GM19328 (cell line): ENCODE data around the gene SORCS1.

Source experiments
- ATAC-seq: cut with Tn5 transposase; IDR thresholded peaks from one replicate; pipeline ENCODE4 v1.9.1; 2021; ENCODE audit warnings: mild to moderate bottlenecking, moderate library complexity; ENCODE audit not compliant: unreplicated experiment

Gene SORCS1

DNA sequence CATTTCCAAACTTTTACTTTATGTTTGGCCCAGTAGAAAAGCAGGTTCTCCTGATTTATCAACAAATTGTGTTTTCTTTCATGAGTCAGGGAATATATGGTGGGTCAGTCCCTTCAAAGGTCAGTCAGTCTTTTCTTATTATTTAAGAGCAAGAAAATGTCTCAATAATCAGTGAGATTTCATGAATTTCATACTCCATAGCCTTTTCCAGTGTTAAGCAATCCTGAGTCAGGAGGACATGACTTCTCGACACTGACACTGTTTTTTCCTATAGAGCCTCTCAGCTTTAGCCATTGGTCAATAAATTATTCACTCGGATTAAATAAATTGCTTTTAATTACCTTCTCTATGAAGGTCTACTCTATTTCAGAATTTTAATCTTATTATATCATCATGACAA, 334.5 kb downstream of the SORCS1 start:
- ATAC-seq = no peak

DNA sequence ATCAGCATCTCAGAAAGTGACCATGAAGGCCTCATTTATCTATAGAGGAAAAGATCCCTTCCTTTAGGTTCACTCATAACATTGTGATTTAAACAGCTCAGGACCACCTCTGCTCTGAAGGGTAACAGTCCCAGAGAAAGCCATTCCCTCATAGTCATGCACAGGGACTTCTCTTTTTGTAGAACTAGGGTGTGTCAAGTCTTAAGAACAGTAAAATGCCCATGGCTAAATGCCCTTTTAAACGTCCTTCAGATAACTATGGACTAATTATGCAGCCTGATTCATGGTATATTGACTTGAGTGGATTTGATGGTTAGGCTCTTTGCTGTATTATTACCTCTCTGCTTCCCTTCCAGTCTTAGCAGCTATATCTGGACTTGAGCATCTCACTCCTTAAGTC, 337.8 kb downstream of the SORCS1 start:
- no peak for ATAC-seq

DNA sequence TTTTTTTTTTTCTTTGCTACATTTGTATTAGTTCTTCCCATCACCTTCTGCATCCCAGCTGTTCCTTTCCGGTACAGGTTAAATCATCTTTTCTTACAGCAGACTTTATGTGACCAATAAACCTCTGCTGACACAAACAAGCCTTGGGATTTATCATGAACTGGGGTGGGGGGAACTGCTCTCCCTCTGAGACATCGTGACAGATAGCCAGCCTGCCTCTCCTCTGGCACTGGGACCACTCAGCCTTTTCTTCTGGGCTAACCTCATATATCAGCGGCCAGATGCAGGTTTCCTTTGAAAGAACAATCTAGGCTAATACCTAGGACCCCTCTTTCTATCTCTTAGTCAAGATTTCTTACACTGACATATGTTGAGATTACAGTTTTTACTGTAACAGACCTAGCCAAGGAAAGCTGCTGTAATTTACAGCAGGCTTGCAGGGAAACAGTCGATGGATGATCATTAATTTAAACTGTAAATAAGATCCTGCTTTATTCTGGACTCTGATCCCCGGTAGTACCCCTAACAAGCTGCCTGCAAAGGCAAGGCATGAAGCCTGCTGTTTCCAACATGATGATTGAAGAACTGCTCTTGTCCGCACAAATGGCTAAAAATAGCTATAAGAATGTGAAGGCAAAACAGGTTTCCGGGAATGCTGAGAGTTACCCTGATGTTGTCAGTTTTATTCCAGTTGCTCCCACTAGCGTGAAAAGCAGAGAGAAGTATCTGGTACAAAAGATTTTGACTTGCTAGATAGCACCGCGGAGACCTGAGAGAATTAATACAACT, 338.7 kb downstream of the SORCS1 start:
- no peak for ATAC-seq

DNA sequence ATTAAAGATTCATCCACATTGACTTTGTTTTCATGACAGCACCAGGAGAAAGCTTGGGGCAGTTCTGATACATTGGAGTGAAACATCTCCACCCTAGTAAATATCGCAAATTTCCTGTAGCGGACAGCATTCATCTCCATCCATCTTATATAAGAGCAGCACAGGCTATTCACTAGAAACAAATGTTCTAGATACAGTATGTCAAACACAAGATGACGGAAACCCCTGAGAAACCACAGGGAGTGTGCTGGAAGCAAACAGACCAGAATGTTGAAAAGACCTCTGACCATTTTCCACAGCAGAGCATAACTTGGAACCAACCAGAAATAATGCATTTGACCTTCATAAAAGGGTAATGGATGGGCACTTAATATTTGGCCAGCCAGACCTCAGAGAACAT, 343.9 kb downstream of the SORCS1 start:
- no peak for ATAC-seq

DNA sequence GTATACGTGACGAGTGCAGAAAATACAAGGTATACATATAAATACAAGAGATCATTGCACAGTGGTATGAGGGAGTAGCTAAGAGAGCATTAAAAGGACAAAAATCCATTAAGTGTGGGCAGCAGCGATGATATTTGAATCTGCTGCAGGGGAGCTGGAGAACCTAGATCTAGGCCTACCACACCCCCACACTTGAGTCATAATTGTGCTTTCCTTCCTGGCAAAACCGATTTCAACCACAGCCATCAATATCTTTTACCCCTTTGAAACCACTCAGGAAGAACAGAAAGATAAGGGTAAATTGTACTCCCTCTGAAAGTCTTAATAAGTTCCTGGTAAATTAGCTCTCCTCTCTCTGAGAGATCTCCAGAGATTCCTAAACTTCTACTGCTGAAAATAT, 345.0 kb downstream of the SORCS1 start:
- no peak for ATAC-seq

DNA sequence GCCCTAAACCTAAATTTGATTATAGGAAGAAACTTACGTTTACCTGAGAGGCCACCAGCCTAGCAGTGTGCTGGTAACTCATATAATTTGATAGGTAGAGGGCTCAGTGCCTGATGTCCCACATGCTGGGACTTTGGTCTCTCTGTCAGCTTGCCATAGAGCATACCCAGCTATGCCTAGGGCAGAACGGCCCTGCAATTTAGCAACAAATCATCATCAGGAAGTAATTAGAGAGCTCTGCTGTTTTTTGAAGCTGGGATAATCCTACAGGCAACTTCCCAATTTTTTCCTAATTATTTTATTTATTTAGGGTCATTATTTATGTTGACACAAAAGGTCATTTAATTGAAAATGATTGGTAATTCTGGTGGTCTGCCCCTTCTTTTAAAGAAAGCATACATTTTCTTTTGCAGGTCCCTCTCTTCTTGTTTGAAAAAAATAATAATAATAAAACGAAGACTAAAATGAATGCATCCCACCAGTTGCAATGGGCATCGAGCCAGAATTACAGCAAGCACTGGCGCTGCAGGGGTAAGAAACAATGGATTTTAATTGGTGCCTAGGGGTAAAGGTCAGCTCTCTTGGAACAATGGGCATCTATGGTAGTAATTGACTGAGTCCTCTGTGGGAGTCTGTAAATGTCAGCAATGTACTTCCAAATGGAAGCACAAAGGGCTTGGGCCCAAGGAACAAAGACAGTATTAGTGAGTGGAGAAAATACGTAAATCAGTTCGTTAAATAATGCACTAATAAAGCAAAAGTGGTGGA, 348.0 kb downstream of the SORCS1 start:
- ATAC-seq = no peak

DNA sequence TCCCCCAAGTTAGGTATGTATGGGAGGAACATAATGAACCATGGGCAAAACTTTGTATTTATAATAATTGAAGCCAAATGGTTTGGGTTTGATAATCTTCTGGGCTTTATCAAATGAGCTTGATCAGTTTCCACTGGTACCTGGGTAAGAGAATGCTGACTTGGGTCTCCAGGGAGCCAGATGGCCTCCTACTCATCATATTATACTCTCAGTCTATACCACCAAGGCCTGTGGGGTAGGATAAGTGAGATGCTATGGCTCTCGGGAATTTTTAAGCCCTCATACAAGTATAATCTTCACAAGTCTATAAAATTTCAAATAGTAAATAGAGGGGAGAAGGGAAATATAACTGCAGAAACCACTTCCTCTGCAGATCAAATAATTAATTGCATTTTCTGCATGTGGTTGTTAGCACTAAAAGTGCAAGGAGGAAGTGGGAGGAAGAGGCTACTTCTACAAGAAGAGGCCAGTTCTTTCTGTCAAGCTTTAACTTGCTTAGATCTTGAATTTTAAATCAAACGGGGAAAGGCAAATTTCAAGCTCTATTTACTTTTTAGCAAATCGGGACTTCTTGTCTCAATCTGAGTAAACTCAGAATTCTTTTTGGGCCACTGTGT, 349.0 kb downstream of the SORCS1 start:
- ATAC-seq = no peak

DNA sequence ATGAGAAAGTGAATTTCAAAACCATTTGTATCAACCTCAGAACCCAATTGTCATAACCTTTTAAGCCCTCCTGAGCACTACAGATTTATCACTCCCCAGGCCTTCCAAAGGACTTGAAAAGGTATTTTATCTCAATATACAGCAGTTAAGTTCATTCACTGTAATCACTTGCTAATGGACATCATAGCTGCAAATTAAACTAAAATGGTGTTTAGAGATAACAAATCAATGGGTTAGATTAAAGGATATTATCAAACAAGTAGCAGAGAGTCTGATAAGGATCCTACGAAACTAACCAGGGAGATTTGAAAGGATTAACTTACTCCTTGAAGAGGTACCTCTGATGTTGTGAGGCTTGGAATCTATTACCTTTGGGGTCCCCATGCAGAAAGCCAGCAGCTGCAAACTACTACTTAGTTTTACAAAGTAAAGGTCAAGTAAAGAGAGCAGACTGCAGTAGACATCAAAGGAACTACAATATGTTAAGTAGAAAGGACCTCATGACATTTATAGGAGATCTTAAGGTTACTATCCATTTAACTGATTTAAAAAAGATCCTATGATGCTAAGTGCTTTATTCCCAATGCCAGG, 359.4 kb downstream of the SORCS1 start:
- no peak for ATAC-seq

DNA sequence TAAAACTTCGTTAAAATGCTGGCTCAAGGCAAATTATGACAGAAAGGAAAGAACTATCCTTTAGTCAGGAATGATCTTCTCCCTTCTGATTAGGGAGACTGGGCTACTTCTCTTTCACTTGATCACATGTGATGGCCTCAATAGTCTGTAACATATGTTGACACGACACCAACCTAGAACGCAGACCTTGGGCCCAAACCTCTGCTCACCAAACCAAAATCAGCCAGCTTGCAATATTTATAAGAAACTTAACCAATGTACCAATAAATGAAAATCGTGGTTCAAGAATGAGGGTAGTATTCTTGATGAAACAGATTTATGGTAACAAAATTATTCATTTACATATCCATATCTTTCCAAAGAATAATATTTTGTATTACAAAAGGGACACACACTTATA, 361.6 kb downstream of the SORCS1 start:
- ATAC-seq = no peak

DNA sequence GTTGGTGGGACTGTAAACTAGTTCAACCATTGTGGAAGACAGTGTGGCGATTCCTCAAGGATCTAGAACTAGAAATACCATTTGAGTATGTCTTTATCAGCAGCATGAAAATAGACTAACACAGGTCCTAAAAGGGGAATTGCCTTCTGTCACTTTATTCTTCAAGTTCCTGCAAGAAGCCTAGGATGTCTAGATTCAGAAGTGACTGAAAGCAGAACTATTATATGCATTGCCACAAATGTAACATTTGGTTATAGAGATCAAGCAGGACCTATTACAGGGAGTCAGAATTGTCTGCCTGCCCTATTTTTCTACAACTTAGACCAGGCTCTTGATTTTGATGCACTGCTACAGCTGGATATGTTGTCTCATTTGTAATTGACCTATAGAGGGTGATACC, 364.7 kb downstream of the SORCS1 start:
- no peak for ATAC-seq

DNA sequence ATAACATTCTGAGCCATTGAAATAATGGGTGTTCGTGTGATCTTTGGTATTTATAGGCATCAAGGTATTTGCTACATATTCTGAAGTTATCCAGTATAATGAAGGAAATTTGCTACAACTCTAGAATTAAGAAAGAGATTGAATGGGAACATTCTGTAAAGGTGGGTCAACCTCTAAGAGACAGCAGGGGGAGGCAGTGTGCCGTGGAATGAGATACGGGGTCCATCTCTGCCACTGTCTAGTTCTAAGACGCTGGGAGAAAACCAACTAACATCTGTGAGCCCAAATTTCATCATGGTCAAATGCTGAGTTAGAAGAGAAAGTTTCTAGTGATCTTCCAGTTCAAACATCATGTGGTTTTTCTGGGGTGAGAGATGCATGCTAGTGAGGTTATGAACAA, 368.9 kb downstream of the SORCS1 start:
- peak; percentile 83 for ATAC-seq

DNA sequence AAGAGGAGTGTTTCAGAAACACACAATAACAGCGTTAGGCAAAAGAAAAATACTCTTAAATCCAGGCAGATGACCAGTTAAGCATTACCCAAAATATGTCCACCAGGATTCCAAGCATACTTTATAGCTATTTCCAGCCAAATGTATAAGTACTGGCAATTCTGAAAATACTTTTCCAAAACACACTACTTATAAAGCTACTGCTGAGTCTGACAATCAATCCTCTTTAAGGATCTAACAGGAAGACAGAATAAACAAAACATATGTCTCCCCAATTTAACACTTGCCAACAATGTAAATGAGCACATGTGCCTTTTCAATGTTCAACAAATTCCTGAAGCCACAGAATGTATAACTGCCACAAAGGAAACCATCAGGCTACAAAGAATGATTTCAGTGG, 370.9 kb downstream of the SORCS1 start:
- no peak for ATAC-seq

DNA sequence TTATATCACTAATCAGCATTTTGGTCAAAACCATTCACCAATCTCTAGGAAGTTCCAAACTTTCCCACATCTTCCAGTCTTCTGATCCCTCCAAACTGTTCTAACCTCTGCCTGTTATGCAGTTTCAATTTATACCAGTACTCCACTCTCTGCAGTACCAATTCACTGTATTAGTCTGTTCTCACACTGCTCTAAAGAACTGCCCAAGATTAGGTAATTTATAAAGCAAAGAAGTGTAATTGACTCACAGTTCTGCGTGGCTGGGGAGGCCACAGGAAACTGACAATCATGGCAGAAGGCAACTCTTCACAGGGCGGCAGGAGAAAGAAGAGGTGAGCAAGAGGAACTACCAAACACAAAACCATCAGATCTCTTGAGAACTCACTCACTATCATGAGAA, 374.9 kb downstream of the SORCS1 start:
- no peak for ATAC-seq

DNA sequence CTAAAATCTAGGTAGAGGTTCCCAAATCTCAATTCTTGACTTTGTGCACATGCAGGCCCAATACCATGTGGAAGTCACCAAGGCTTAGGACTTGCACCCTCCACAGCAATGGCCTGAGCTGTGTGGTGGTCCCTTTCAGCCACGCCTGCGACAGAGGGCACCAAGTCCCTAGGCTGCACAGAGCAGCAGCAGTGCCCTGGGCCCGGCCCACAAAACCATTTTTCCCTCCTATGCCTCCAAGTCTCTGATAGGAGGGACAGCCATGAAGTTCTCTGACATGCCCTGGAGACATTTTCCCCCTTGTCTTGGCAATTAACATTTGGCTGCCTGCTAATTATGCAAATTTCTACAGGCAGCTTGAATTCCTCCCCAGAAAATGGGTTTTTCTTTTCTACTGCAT, 375.5 kb downstream of the SORCS1 start:
- ATAC-seq = no peak

DNA sequence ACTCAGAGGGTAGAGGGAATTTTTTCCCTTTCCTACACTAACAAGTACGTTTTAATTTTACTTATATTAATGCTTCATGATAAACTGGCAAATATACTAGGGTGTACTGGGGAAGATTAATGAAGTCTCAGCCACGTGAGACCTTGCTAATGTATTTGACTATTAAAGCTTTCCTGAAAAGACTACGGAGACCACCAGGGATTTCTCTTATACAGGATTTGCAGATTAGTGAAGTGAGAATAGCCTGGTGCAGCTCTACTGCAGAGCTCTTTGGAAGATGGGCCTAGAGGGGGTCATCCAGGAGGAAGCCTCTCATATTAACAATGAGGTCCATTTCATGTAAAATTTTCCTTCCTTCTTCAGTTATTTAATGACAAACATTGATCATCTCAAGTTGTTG, 379.0 kb downstream of the SORCS1 start:
- ATAC-seq = no peak

DNA sequence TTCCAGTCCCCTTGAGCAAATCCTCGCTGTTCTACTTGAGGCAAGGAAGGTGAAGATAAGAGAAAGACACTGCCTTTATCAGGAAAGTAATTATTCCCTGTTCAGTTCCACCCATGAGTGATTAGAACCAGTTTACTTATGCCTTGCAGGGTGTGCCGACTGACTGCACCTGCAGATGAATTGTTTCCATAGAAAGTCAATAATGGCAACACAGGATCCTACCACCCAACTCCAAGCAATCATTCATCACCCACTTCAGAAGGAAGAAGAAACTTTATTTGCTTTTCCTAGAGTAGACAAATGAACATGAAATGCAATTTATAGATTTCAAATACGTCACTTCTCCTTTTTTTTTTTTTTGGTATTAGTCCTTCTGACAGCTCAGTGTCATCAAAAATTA, 383.9 kb downstream of the SORCS1 start:
- ATAC-seq = no peak

DNA sequence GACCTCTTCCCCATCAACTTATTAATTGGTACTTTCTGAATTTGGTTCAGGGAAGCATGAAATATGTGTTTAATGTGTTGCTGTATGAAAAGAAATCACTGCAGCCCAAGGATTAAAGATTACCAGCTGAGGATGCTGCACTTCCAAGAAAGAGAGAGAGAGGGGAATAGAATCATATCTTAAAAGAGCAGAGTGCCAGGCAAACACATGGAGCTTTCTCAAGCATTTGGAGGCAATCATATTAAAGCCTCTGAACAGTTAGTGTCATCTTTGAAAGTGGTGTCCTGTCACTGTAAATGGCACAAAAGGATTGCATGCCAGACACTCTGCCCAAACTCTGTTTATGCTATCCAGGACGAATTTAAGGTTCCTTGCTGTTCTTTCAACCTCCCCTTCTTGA, 386.7 kb downstream of the SORCS1 start:
- no peak for ATAC-seq

DNA sequence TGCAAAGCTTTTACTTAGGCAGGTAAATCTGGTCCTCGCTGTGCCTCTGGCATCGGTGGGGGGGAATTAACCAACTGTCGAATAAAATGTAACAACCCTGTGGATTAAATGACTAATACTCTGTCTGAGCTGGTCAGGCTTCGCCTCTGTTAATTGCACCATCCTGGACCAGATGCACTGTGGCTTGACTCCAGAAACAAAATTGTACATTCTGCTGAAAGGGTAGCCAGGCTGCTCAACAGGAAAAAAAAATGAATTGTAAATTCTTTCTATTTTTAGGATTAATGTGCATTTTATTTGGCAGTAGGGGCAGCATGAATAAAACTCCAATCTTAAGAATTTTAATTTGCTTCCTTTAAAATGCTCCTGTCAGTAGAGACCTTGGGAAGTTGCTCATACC, 389.4 kb downstream of the SORCS1 start:
- no peak for ATAC-seq

DNA sequence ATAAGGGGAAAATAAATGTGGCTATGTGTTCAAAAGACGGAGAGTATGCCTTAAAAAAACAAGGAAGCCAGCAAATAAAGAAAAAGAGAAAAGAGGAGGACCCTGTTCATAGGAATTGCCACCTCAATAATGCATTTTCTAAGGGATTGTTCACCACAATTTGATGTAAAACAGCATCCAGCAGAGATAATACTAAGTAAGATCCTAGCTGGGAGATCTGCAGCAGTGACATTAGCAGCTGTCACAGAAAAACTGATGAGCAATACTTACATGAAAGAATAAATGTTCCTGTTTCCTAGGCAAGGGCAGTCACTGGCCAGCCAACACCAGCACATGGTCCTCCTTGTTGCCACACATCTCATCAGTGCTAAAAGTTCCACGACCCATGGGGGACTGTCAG, 391.5 kb downstream of the SORCS1 start:
- no peak for ATAC-seq

DNA sequence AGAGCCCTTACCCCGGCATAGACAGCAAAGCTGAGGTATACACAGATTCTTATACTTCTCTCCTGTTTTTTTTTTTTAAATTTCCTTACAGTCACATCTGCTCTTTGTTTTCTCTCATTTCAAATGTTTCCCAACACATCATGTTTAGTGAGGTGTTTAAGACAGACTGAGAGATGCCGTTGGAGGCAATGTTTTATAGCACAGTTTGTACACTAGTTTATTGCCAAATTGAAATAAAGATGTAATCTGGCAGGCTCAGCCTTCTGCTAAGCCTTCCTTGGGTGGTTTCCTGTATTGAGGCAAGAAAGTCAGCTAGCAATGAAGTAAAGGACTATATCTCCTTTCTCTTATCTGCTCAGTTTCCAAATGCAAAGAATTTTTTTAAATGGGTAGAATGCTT, 393.4 kb downstream of the SORCS1 start:
- ATAC-seq = no peak

DNA sequence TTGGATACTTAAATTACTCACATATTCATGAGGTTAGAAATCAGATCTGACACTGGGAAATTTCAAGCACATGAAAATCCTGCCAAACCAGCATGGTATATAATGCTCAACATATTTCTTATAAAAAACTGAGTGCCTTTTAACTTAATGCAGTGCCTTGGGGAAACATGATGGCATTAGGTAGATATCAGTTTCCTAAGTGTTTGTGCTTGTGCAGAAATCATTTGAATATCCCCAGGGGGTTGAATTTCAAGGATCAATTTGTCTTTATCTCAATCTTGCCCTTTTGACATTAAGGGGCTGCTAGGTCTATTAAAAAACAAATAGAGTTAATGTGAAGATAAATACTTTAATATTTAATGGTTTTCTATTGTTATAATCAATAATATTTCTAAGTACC, 396.3 kb downstream of the SORCS1 start:
- ATAC-seq = no peak

DNA sequence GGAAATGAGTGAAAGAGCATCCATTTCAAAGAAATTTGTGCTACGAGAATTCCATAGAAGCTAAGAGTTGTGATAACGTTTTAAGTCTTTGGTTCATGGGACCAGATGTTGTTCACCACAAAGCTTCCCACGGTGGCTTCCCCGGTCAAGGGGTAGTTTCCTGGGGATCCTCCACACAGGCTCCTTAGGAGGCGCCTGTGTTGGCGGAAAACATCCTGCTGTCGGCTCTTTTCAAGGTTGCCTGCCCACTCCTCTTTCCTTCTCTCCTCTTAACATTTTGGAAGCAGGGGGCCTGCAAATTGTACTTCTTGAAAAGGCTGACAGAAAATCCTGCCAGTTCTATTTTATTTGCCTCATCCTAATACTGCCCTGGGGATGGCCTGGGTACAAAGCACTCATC, 398.6 kb downstream of the SORCS1 start:
- ATAC-seq = no peak
